CD4-positive, alpha-beta T cell treated with Interleukin-2 at 100 ng/mL for 4 hours (primary cell): Measurements from ENCODE around the gene SH3PXD2A.
A peak's percentile ranks its signal among the peaks of the same experiment; 100 is the strongest.

Experiments
- DNase-seq: peaks from one replicate; pipeline ENCODE4 v3.0.0-alpha.2; 2020; ENCODE audit warnings: low spot score

The SH3PXD2A gene

DNA sequence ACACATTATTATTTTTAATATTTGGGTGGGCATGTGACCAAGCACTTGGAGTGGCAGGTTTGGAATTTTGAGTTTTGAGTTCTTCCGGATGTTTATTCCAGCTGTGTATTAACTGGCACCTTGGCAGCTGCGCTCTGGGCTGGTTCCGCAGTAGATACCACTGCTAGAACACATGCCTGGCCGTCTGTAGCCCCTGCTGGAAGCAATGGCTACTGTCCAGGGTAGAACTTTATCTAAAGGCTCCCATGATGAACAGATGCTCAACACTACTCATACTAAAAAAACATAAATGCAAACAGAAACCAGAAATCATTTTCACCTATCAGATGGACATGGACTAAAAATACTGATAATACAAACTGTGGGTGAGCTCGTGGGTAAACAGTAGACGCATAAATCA is 19.4 kb upstream of the SH3PXD2A start:
- no peak for DNase-seq

DNA sequence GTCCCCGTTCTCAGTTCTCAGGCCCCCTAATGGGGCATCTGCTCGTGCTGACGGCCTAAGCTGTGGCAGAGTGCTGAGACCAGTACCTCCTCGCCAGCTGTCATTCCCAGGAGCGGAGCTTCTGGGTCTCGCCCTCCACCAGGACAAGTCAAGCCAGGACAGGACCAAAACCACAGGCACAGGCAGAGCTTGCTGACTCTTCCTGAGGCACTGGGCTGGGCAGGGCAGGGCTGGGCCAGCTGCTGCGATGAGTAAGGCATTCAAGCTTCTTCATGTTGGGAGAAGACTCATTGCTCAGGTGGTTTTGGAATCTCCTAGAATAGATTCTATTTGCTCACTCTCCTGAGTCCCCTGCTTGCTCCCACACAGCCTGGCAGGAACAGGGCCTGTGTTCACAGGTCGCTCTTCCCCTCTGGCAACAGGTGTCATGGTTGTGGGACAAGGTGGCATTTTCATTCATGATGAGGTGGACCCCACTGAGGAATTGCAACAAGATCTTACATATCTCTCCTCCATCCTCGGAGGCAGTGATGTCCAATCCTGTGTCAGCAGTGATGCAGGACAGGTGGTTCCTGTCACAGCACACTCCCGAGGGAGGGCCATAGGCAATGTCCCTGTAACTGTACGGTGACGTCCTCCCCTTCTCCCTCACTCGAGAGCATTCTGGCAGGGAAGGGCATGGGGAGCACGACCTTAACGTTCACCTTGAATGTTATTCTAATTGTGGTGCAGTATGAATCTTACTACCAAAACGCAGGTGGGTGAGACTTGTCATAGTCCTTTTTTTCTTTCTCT is 17.0 kb upstream of the SH3PXD2A start:
- no peak for DNase-seq

DNA sequence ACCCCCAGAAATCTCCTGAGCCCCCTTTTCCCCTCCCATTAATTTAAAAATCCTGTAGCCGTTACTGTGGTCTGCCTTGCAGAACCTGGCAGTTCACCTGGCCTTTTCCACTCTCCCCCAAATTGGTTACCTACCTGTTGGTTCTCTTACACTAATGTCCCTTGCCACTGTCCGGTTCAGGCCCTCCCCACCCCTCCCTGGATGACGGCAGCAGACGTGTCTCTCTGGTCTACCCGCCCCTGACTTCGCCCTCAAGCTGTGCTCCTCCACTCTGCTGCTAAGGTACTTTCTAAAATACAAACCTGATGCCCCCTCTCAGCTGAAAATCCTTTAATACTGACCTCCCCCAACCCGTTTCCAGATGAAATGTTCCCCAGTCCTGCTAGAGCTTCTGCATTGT is 15.6 kb upstream of the SH3PXD2A start:
- no peak for DNase-seq

DNA sequence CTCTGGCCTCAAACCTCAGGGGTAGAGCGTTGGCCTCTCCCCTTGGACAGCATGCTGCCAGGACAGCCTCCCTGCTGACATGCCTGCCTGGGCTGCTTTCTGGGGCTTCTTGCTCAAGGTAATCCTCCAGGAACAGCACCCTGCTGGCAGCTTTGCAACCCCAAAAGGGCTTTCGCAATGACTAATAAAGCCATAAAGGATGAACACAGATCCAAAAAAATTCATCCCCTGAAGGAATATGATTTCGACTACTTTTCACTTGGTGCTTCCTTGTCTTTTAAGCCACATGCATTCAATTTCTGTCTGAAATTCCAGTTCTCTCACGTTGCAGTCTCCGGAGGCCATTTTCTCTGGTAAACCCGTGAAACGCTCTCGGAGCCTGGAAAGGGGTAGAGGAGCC is 15.1 kb upstream of the SH3PXD2A start:
- no peak for DNase-seq

DNA sequence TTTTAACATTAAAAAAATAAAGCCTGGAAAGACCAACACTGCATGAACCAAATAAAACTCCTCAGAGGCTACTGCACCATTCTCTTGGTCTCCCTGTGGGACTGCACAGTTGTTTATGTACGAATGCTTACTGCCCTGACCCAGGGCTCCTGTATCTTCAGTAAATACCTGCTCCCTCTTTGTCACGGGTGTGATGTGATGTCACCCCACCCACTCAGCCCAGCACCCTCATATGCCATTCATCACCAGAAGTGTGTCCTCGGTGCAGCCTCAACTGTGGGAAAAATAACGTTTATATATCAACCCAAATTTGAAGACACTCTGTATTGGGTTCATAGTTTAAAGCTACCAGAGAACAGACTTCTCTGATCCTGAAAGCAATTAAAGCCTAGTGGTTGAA is 14.0 kb upstream of the SH3PXD2A start:
- DNase-seq, result no peak

DNA sequence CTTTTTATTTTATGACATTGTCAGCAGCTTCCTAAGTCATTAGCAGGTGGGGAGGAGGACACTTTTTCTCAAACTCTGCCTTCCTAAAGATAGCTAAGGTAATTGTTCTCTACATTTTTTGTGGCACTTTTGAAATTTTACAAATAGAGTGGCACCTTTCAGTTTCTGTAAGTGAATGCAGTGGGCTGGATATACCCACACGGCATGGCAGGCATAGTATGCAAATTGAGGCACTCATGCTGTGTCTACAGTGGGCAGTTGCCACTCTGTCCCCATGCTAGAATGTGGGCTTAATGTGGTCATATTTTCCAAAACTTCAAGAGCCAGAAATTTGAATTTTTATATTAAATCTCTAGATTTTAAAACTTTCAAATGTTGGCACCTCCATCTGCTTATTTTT is 12.8 kb upstream of the SH3PXD2A start:
- no peak for DNase-seq

DNA sequence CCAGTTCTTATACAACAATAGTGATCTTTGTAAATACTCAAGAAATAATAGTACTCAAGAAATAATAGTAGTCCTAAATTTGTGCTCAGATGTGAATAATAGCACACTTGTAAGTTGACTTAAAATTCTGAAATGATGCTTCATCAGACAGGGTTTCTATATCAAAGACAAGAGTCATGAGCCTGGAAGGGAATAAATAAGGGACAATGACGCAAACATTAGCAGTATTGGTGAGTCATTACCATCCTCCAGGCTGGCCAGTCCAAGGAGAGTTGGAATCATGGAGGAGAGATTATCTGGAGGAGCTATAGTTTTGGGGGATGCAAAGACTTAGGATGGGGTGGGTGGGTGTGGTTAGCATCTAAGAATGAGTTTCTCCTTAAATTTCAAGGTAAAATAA is 6.1 kb upstream of the SH3PXD2A start:
- DNase-seq, result no peak

DNA sequence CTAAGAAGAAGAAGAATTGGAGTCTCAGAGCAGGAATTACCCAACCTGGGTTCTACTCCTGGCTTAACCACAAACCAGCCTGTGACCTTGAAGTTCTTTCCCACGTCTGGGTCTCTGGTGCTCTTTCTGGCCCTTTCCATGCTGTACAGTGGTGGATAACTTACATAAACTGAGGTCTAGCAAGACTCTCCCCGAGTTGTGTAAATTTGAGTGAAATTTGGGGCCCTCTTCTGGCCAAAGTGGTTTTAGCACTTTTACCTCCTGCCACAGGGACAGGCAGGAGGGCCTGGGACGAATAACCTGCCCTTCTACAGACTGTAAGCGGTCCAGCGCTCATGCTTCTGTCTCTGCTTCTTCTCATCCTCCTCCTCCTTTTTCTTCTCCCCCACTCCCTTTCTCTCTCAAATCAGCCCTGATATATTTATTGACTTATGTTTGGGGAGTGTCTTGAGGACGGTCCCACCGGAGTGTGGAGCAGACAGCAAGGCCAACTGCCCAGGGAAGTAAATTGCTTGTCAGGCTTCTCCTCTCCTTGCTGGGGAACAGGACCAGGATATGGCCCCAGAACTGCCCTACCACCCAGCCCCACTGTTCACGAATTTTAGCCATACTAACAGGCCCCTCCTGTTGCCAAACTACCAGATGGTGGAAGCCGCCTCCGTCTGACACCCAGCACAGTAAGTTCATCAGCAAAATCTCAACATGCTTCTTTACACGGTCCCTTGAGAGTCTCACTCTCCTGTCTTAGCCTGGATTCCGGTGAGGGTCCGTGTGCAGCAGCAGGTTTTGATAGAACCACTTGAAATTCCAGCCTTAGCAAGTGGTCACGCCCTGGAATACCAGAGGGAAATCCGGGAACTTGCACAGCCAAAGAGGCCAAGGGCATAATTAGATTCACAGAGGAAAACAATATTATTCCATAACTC is 4.0 kb upstream of the SH3PXD2A start:
- peak; percentile 63 for DNase-seq

DNA sequence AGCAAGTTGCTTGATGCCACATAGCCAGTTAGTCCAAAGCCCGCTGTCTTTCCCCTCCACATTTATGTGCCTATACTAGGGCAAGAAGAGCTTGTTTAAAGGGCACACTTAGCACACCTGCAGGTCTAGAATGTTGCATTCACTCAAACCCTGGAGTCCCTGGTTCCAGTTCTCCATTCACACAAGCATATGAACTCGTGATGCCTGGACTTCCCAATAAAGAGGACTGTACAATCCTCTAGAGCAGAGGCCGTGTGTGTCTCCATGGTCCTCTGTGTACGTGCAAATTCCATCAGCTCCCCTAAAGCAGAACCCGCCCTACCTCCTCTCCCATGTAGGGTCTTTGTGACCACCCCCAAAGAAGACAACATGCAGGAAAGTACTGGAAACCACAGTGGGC is 3.0 kb upstream of the SH3PXD2A start:
- DNase-seq, result no peak

DNA sequence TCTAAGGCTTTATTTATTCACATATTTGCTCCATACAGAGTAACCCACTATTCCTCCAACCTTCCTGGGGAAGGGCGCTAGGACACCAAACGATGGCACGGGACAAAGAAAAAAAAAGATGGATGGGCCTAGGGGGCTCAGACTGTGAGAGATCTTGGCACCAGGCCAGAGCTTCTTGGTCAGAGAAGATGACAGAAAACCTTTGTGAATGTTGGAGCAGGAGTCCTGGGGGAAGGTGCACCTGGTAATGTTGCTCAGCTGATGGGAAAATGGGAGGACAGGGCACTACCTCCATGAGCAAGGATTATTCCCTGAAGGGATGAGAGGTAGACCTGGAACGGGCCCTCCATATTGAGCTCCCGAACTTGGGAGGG is 1.4 kb upstream of the SH3PXD2A start:
- DNase-seq, result no peak

DNA sequence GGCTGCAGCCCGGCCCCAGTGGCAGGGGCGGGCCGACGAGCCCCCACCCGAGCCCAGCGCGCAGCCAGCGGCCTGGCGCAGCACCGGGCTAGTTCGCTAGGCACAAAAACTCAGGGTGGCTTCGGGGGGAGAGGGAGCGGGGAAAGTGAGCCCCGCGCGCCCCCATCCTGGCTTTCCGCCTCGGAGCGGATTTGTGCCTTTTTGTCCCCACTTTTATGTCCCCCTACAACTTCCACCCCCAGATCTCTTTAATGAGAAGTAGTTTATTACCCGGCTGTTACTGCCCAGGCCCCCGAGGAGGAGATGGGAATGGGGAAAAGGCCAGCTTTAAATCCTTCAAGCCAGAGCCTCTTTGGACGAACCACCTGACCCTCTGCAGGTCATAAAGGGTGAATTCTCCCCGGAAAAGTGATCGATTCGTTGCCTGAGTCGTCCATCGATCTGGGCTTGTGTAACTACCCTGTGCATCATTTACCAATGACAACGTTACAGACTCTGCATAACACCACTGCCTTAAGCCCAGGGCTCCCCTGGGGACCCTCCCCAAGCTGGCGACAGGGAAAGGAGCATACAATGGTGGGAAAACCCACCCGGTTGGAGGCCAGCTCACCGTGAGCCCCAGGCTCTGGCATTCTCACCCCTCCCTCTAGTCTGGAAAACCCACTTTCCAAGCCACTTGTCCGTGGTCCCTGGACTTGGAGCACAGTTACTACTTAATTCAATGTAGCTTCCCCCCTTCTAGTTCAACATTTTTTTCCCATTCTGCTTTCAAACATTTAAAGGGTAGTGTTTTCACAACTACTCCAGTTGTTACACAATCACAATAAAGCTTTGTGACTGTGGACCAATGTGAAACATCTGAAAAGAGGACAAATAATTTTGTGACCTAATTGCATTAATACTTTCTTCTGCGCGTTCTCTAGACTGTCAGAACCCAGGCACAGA is 748 bp upstream of the SH3PXD2A start:
- DNase-seq, result no peak

DNA sequence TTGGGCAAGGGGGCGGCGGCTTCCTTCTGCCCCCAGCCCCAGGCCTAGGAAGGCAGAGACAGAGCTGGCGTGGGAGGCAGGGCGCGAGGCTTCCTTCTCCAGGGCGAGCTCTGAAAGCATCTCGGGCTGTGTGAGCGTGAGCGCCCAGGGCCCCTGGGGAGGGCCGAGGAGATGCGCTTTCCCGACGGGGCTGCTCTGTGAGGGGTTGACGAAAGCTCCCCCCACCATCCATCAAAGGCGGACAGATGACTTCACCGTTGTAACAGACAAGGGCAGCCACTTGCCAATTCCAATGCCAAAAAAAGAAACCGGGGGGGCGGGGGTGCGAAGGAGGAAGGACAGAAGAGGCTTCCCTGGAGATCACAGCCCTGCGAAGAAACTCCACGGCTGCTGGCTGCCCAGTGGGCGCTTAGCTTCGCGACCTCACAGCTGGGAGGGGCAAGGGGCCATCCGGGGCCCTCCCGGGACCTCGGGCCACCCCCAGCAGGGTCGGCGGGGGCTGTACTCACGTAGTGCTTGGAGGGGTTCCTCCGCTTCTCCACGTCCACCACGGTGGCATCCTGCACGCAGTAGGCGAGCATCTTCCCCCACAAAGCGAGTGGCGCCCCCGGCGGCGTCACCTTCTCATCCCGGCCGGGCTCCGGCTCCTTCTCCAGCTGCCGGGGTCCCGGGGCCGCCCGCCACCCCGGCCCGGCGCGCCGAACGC is 537 bp downstream of the SH3PXD2A start:
- DNase-seq, result no peak

DNA sequence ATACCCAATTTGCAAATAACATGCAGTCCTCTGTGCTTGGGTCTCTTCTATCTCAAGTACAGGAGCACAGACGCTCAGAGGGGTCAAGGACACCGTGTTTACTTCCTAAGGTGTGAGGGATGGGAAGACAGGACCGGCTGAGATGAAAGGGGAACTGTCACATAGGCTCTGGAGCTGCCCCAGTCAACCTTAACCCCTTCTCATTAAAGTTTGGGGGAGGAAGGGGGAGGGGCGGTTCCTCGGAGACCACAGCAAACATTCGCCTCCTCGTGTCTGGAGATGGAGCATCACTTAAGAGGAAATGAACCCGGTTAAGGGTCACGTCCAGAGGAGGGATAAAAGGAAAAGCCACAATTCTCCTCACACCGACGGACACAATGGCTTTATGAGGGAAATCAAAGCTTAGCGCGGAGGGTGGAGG is 1.1 kb downstream of the SH3PXD2A start:
- DNase-seq, result no peak

DNA sequence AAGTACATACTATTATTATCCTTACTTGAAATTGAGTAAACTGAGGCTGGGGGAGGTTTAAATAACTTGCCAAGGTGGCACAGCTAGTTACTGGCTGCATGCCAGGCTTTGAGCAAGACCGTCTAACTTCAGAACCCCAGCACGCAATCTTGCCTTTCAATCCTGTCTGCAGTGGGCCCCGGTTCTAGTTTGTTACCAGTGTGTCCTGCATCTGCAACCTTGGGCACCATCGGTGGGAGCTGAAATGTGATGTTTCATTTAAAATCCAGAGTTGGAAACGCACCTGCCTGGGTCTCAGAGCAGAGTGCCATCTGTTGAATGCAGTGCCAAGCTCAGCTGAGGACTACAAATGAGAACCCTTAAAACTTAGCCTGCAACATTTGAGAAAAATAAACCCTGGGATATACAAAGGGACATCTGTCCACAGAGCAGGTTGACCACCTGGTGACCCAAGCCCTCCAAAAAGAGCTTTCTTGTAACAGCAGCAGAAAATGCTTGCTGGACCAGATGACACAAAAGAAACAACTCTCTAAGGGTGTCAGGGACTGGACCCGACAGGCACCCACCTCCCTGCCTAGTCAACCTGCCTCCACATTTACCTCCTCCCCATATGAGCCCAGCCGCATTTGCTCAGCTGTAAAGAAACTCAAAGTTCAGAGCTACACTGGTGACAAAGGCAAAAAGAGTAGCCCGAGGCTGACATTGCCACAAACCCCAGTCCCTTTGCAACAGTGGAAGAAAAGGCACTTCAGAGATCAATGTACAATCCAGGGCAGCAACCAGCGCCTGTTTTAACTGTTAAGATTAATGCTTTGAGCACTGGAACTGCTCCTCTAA is 1.7 kb downstream of the SH3PXD2A start:
- DNase-seq, result no peak

DNA sequence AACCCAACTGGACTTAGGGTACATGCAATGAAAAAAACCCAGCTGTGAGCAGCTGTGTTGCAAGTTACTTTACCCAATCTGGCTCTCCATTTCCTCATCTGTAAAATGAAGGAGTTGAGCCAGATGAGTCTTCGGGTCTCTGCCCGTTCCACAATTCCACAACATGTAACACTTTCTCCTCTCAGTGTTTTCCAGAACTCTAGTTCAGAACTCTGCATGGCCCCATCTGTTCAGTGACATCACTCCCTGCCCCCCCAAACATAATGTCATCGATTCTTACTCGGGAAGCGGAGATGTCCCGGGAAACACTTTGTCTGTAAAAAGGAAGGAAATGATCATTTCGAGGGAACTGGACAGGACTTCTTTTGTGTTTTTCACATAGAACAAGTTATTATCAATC is 2.5 kb downstream of the SH3PXD2A start:
- no peak for DNase-seq

DNA sequence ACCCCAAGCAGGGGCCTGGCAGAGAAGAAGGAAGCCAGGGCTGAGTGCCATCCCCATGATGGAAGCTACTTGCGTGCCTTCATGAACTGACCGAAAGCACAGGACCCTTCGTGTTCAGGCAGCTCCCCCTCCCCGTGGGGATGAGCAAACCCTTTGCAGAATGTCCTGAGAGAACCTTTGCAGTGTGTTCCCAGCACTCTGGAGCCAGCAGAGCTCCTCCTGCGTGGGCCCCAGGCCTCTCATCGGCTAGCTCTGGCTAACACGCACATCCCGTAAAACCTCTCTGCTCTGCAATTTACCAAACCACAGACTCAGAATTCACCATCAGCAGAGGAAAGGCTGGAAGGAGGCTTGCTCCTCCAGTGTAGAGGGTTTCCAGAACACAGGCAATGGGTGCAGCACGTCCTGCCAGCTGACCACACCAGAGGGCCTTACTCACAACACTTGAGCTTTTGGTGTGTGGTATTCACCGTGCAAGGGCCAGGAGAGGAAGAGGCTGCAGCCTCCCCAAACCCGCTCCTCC is 3.1 kb downstream of the SH3PXD2A start:
- no peak for DNase-seq

DNA sequence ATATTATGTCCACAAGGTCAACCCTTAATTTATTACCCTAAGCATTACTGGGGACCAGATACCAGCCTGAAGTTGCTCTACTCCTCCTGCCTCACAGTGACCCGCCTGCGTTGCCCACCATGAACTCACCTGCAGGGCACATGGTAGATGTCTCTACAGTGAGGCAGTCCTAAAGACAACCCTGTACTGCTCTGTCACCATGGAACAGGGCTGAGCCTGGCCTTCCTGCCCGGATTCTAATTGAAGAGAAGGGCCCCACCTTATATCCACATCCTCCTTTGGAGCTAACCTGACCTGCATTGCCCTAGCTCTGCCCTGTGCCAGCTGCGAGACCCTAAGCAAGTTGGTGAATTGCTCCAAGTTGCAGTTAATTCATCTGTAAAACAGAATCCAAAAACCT is 4.1 kb downstream of the SH3PXD2A start:
- no peak for DNase-seq

DNA sequence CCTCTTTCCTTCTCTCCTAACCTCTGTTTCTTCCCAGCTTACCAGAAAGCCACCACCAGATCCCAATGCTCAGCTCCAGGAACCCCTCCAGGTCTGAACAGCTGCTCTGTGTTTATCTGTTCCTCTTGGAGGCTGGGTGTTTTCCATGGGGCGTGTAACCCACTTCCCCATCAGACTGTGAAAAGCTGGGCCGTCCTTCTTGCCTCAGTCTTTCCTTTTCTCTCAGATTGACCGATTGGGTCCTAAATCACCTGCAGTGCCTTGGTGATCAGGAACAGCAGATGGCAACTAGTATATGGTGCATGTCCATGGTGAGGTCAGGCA is 4.8 kb downstream of the SH3PXD2A start:
- DNase-seq, result no peak

DNA sequence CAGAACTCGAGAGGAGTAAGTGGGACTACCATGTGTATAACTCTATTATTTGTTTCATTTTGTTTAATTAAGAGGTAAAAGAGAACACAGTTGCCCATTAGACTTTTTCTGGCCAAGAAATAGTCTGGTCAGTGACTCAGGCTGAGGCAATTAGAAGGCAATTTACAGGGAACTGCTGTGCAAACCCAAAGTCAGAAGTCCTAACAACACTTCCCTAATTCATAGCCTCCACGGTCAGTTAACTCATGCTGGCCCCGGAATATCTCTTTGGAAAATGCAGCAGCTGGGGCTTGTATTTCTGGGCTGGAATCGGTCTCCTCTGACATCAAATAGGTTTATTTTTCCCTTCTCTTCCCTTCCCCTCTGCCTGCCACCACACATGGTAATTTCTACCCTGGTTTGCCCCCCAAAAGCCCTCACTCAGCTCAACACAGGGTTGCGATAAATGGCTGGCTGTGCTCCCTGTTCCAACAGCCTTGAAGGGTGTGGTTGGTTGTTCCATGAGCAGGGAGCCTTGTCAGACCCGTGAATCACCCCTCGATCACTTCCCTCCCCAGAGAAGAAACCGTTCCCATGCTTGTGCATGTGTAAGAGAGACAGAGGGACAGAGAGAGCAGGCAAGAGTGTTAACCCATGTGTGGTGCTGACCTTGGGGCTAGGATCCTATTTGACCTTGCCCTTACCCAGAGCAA is 5.3 kb downstream of the SH3PXD2A start:
- no peak for DNase-seq
